WTC11 (cell line): ENCODE results near the gene IGSF9.

Experiments
- ATF3 ChIP-seq: sonication (generic); formaldehyde crosslinking; conservative IDR thresholded peaks from 2 replicates; pipeline ENCODE4 v1.8.1; 2022; ENCODE audit warnings: mild to moderate bottlenecking, missing genetic modification reagents
- CTCF ChIP-seq: fragments of 200-600 bp; IDR thresholded peaks from 2 replicates; pipeline ENCODE4 v1.8.0; 2022; ENCODE audit warnings: antibody characterized with exemption
- E2F1 ChIP-seq: sonication (generic); formaldehyde crosslinking; IDR thresholded peaks from 2 replicates; pipeline ENCODE4 v1.8.0; 2022; ENCODE audit warnings: mild to moderate bottlenecking, missing genetic modification reagents
- IRF1 ChIP-seq: sonication (generic); formaldehyde crosslinking; IDR thresholded peaks from 2 replicates; pipeline ENCODE4 v1.8.0; 2023; ENCODE audit warnings: missing genetic modification reagents
- IRF2 ChIP-seq: sonication (generic); formaldehyde crosslinking; IDR thresholded peaks from 2 replicates; pipeline ENCODE4 v1.8.0; 2022; ENCODE audit warnings: low read depth, missing genetic modification reagents, borderline replicate concordance
- MYBL2 ChIP-seq: sonication (generic); formaldehyde crosslinking; IDR thresholded peaks from 2 replicates; pipeline ENCODE4 v1.8.1; 2023; ENCODE audit warnings: mild to moderate bottlenecking, moderate library complexity, missing genetic modification reagents
- USF1 ChIP-seq: sonication (generic); formaldehyde crosslinking; IDR thresholded peaks from 2 replicates; pipeline ENCODE4 v1.8.0; 2022; ENCODE audit warnings: mild to moderate bottlenecking, missing genetic modification reagents
- USF2 ChIP-seq: sonication (generic); formaldehyde crosslinking; IDR thresholded peaks from 2 replicates; pipeline ENCODE4 v1.8.1; 2023; ENCODE audit warnings: mild to moderate bottlenecking, missing genetic modification reagents, moderate library complexity
- ZBTB43 ChIP-seq: sonication (generic); formaldehyde crosslinking; IDR thresholded peaks from 2 replicates; pipeline ENCODE4 v1.8.1; 2023; ENCODE audit warnings: mild to moderate bottlenecking, missing genetic modification reagents
- ZNF121 ChIP-seq: sonication (generic); formaldehyde crosslinking; IDR thresholded peaks from 2 replicates; pipeline ENCODE4 v1.8.0; 2023; ENCODE audit warnings: missing genetic modification reagents

- no peak for TF ChIP-seq IRF2 (CRISPR knock-in tag)
- no peak for TF ChIP-seq ATF3
- no peak for TF ChIP-seq ZNF121 (CRISPR knock-in tag)
- no peak for TF ChIP-seq MYBL2
- no peak for TF ChIP-seq CTCF
- no peak for TF ChIP-seq IRF1
- TF ChIP-seq USF2 (CRISPR knock-in tag): no peak
- no peak for TF ChIP-seq ZBTB43
- no peak for TF ChIP-seq E2F1 (CRISPR knock-in tag)
- TF ChIP-seq USF1 (CRISPR knock-in tag): no peak
Observed at GRCh38 chr1:159929155-159930051, 16.0 kb downstream of the IGSF9 start.
